CD4-positive, CD25-positive, alpha-beta regulatory T cell (primary cell): ENCODE results near the gene MRPL27. TPM values are rescaled to one million over a fixed set of nuclear protein-coding genes. Genes with fewer than 3 reads are reported as not detected.

ENCODE experiments used
- ATAC-seq, 2 donors: fragments of 150-1000 bp; cut with Tn5 transposase; one replicate each; pipeline ENCODE4 v1.10.0; 2021; ENCODE audit warnings: low read depth in 2 of 2, moderate number of reproducible peaks in 2 of 2, moderate library complexity in 1 of 2
- DNase-seq, 3 donors: peaks; one replicate each; pipeline versions ENCODE4 v3.0.0 to v3.0.0-alpha.2; 2012 to 2022; ENCODE audit warnings: mixed read lengths in 1 of 3
- H3K27ac ChIP-seq: one replicate; pipeline ENCODE4 v1.7.0; 2013; ENCODE audit warnings: mild to moderate bottlenecking, low read length; ENCODE audit not compliant: insufficient read depth, poor library complexity, severe bottlenecking
- H3K27me3 ChIP-seq: one replicate; pipeline ENCODE4 v1.7.0; 2013; ENCODE audit warnings: low read length; ENCODE audit not compliant: control insufficient read depth, insufficient read depth
- H3K36me3 ChIP-seq: one replicate; pipeline ENCODE4 v1.7.0; 2013; ENCODE audit warnings: mild to moderate bottlenecking, low read length, moderate library complexity; ENCODE audit not compliant: control insufficient read depth, insufficient read depth
- H3K4me1 ChIP-seq: 2 replicates; pipeline ENCODE4 v1.7.0; 2013; ENCODE audit warnings: mild to moderate bottlenecking, low read length; ENCODE audit not compliant: insufficient read depth, control insufficient read depth, poor library complexity, severe bottlenecking
- H3K4me3 ChIP-seq: one replicate; pipeline ENCODE4 v1.7.0; 2013; ENCODE audit warnings: low read depth, mild to moderate bottlenecking, low read length, moderate library complexity
- H3K9me3 ChIP-seq, 2 experiments: 1 replicate in 1 of 2; 2 replicates in 1 of 2; pipeline ENCODE4 v1.7.0; 2013; ENCODE audit warnings: low read length in 2 of 2, mild to moderate bottlenecking in 1 of 2, moderate library complexity in 1 of 2; ENCODE audit not compliant: control insufficient read depth in 2 of 2
- H3K27ac Mint-ChIP-seq, 3 donors: one replicate each; pipeline ENCODE4 v1.8.0; 2020 to 2022; ENCODE audit warnings: mild to moderate bottlenecking in 3 of 3, mixed read lengths in 3 of 3, moderate library complexity in 2 of 3
- H3K27me3 Mint-ChIP-seq: one replicate; pipeline ENCODE4 v1.8.0; 2022; ENCODE audit warnings: mild to moderate bottlenecking, mixed read lengths
- H3K36me3 Mint-ChIP-seq: one replicate; pipeline ENCODE4 v1.8.0; 2020; ENCODE audit warnings: mixed read lengths
- H3K4me1 Mint-ChIP-seq, 4 donors: one replicate each; pipeline ENCODE4 v1.8.0; 2020 to 2022; ENCODE audit warnings: mixed read lengths in 4 of 4, mild to moderate bottlenecking in 1 of 4
- H3K4me3 Mint-ChIP-seq, 4 donors: one replicate each; pipeline ENCODE4 v1.8.0; 2020 to 2022; ENCODE audit warnings: mild to moderate bottlenecking in 4 of 4, mixed read lengths in 4 of 4, moderate library complexity in 3 of 4
- H3K9me3 Mint-ChIP-seq, 7 donors: one replicate each; pipeline ENCODE4 v1.8.0; 2020 to 2022; ENCODE audit warnings: mixed read lengths in 7 of 7, mild to moderate bottlenecking in 3 of 7, moderate library complexity in 2 of 7
- polyA plus RNA-seq, 4 donors: library from polyadenylated mRNA; unstranded; fragments of 300-500 nt; fragmentation: Illumina TruSeq; gene quantifications; one replicate each; pipeline ENCODE4 v1.2.3, GENCODE V29; 2021
- total RNA-seq: library from RNA; stranded (reverse); gene quantifications from one replicate; pipeline ENCODE4 v1.2.3, GENCODE V29; 2022

Gene MRPL27
- total and polyA plus RNA-seq, 5 donors from 2014 or later, result 33.5 to 86.7 (median 75.3) TPM

- Mint-ChIP-seq H3K27ac (no peak overlapping the region), H3K9me3 (no peaks in the 10 kb centered on the region), H3K4me3 (no peak overlapping the region), H3K4me1 (no peaks in the 10 kb centered on the region), H3K27me3 (peaks cover 16% of the 10 kb centered on the region), H3K36me3 (no peaks in the 10 kb centered on the region)
- DNase-seq, result no peak
- Histone ChIP-seq H3K36me3 (no peaks in the 10 kb centered on the region), H3K9me3 (no peaks in the 10 kb centered on the region), H3K27ac (no peak overlapping the region), H3K4me3 (no peak overlapping the region), H3K4me1 (no peaks in the 10 kb centered on the region), H3K27me3 (peaks cover 2% of the 10 kb centered on the region)
- ATAC-seq, result no peak
Observed at GRCh38 chr17:50325906-50326305, 47.1 kb downstream of the MRPL27 start.

DNA sequence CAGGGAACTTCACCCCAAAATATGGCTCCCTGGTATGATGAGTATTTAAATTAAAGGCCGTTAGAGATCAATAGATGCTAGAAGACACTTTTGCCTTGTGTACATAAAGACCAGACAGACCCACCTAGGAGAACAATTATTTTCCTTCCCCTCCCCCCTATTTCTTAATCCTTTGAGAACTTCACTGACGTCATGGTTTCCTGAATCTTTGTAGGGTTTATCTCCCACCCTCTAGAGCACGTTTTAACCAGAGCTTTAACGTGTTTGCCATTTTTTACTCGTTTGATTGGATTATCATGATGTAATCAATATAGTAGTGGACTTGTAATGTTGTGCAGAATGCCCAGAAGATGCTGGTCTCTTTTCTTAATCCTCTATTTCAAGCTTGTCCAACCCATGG is 49.9 kb downstream of the MRPL27 start:
- Histone ChIP-seq H3K36me3 (no peaks in the 10 kb centered on the region), H3K27me3 (no peaks in the 10 kb centered on the region), H3K27ac (no peak overlapping the region), H3K4me1 (no peaks in the 10 kb centered on the region), H3K4me3 (no peak overlapping the region), H3K9me3 (no peaks in the 10 kb centered on the region)
- H3K4me3 Mint-ChIP-seq, result no peak overlapping the region
- no peak overlapping the region for H3K27ac Mint-ChIP-seq
- no peaks in the 10 kb centered on the region for H3K9me3 Mint-ChIP-seq
- peaks cover 5% of the 10 kb centered on the region for H3K27me3 Mint-ChIP-seq
- no peak for ATAC-seq
- no peak for DNase-seq
- H3K4me1 Mint-ChIP-seq, result no peaks in the 10 kb centered on the region
- H3K36me3 Mint-ChIP-seq, result no peaks in the 10 kb centered on the region

GRCh38 chr17:50322271-50322670 is 50.7 kb downstream of the MRPL27 start:
- Mint-ChIP-seq H3K4me3 (no peak overlapping the region), H3K4me1 (no peaks in the 10 kb centered on the region), H3K27ac (no peak overlapping the region), H3K27me3 (peaks cover 5% of the 10 kb centered on the region), H3K9me3 (no peaks in the 10 kb centered on the region), H3K36me3 (no peaks in the 10 kb centered on the region)
- ATAC-seq (no peak), DNase-seq (no peak)
- H3K9me3 ChIP-seq, result no peaks in the 10 kb centered on the region
- H3K36me3 ChIP-seq, result no peaks in the 10 kb centered on the region
- H3K4me1 ChIP-seq, result no peaks in the 10 kb centered on the region
- H3K27me3 ChIP-seq, result no peaks in the 10 kb centered on the region
- no peak overlapping the region for H3K4me3 ChIP-seq
- no peak overlapping the region for H3K27ac ChIP-seq

DNA sequence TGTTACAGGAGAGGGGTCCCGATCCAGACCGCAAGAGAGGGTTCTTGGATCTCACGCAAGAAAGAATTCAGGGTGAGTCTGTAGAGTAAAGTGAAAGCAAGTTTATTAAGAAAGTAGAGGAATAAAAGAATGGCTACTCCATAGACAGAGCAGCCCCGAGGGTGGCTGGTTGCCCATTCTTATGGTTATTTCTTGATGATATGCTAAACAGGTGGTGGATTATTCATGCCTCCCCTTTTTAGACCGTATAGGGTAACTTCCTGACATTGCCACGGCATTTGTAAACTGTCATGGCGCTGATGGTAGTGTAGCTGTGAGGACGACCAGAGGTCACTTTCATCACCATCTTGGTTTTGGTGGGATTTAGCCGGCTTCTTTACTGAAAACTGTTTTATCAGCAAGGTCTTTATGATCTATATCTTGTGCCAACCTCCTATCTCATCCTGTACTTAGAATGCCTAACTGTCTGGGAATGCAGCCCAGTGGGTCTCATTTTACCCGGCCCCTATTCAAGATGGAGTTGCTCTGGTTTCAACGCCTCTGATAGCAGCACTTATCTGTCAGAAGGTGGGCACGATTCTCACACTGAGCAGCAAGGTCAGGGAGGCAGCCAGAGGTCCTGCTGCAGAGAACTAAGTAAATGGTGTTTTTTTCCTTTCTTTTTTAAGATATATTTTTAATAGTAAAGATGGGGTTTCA is 53.5 kb downstream of the MRPL27 start:
- H3K9me3 Mint-ChIP-seq, result no peaks in the 10 kb centered on the region
- Histone ChIP-seq H3K4me1 (no peaks in the 10 kb centered on the region), H3K27me3 (no peaks in the 10 kb centered on the region), H3K9me3 (no peaks in the 10 kb centered on the region), H3K36me3 (no peaks in the 10 kb centered on the region), H3K4me3 (no peak overlapping the region), H3K27ac (no peak overlapping the region)
- no peaks in the 10 kb centered on the region for H3K4me1 Mint-ChIP-seq
- H3K4me3 Mint-ChIP-seq, result no peak overlapping the region
- no peak overlapping the region for H3K27ac Mint-ChIP-seq
- ATAC-seq (no peak), DNase-seq (no peak)
- peaks cover 5% of the 10 kb centered on the region for H3K27me3 Mint-ChIP-seq
- no peaks in the 10 kb centered on the region for H3K36me3 Mint-ChIP-seq

DNA sequence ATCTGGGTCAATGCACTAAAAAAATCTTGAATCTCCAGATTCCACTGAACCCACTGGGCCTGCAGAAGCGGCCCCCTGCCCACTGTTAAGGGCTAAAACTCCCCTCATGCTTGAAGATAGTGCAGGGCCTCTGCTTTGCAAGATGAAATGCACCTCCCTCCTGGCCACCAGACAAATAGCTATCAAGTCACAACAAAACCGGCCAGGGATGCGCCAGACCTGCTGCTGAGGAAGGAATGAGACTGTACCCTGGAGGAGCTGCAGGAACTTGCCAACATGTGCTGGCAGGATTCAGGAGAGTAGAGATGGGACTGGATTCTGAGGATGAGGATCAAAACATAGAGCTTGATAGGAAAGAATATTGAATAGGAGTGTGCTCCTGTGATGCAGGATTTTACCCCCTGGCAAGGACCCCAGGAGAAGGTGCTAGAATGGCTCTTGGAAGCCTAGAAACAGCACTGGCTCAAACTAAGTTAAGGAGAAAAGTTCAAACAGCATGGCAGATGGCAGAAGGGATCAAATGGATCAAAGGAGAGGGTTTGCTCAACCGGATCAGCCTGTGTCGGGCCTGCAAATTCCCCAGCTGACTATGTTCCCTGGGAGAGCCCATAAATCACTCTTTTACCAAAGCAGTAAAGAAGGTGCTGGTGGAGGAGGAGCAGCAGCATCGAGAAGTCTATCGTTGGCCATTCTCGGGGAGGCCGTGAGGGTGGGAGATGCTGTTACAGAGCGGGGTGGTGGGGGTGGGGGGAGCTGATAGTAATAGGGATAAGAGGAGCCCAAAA is 54.3 kb downstream of the MRPL27 start:
- Mint-ChIP-seq H3K4me1 (no peaks in the 10 kb centered on the region), H3K27ac (no peak overlapping the region), H3K4me3 (no peak overlapping the region), H3K9me3 (no peaks in the 10 kb centered on the region), H3K27me3 (peaks cover 12% of the 10 kb centered on the region), H3K36me3 (no peaks in the 10 kb centered on the region)
- H3K9me3 ChIP-seq, result no peaks in the 10 kb centered on the region
- no peaks in the 10 kb centered on the region for H3K27me3 ChIP-seq
- H3K36me3 ChIP-seq, result no peaks in the 10 kb centered on the region
- no peak for ATAC-seq
- H3K4me3 ChIP-seq, result no peak overlapping the region
- H3K27ac ChIP-seq, result no peak overlapping the region
- no peak for DNase-seq
- no peaks in the 10 kb centered on the region for H3K4me1 ChIP-seq

Other genes with a start within 250 kb of the MRPL27 start
- 0.96 TPM for gene SAMD14, start 243.0 kb downstream of the MRPL27 start, total RNA-seq
- under 1 TPM in 1 of 4 donors, not detected in 3; 0.09 TPM for gene SAMD14, start 243.0 kb downstream of the MRPL27 start, polyA plus RNA-seq
- gene PPP1R9B, start 222.5 kb downstream of the MRPL27 start, total RNA-seq, result 85.4 TPM
- under 1 TPM; 0.41 to 0.55 (median 0.44) TPM for gene PPP1R9B, start 222.5 kb downstream of the MRPL27 start, polyA plus RNA-seq
- not detected for gene SGCA, start 207.2 kb downstream of the MRPL27 start, total RNA-seq
- not detected for gene SGCA, start 207.2 kb downstream of the MRPL27 start, polyA plus RNA-seq
- gene COL1A1, start 171.6 kb downstream of the MRPL27 start, total RNA-seq, result 26.2 TPM
- not detected for gene COL1A1, start 171.6 kb downstream of the MRPL27 start, polyA plus RNA-seq
- not detected for gene TMEM92, start 98.7 kb downstream of the MRPL27 start, total RNA-seq
- not detected for gene TMEM92, start 98.7 kb downstream of the MRPL27 start, polyA plus RNA-seq
- gene XYLT2, start 27.1 kb downstream of the MRPL27 start, total RNA-seq, result 15.5 TPM
- 10 to 100 TPM in 2 of 4 donors, 1 to 10 TPM in 2; 6.2 to 15.9 (median 11.3) TPM for gene XYLT2, start 27.1 kb downstream of the MRPL27 start, polyA plus RNA-seq
- gene EME1, start within 50 bp of the MRPL27 start, total RNA-seq, result 0.81 TPM
- gene EME1, start within 50 bp of the MRPL27 start, polyA plus RNA-seq, result 1 to 10 TPM in 1 of 4 donors, under 1 TPM in 2, not detected in 1; 0.49 to 1.5 (median 0.59) TPM
- gene LRRC59, start 24.3 kb upstream of the MRPL27 start, total RNA-seq, result 49.9 TPM
- gene LRRC59, start 24.3 kb upstream of the MRPL27 start, polyA plus RNA-seq, result 10 to 100 TPM; 17.2 to 24.0 (median 20.5) TPM
- 22.2 TPM for gene ACSF2, start 53.0 kb upstream of the MRPL27 start, total RNA-seq
- 1 to 10 TPM; 2.7 to 5.5 (median 3.4) TPM for gene ACSF2, start 53.0 kb upstream of the MRPL27 start, polyA plus RNA-seq
- not detected for gene CHAD, start 95.7 kb upstream of the MRPL27 start, total RNA-seq
- gene CHAD, start 95.7 kb upstream of the MRPL27 start, polyA plus RNA-seq, result not detected
- 45.3 TPM for gene RSAD1, start 105.7 kb upstream of the MRPL27 start, total RNA-seq
- gene RSAD1, start 105.7 kb upstream of the MRPL27 start, polyA plus RNA-seq, result 10 to 100 TPM; 43.3 to 53.4 (median 46.1) TPM
- 5.7 TPM for gene MYCBPAP, start 135.3 kb upstream of the MRPL27 start, total RNA-seq
- 1 to 10 TPM in 2 of 4 donors, under 1 TPM in 2; 0.50 to 1.6 (median 0.89) TPM for gene MYCBPAP, start 135.3 kb upstream of the MRPL27 start, polyA plus RNA-seq
- gene EPN3, start 159.6 kb upstream of the MRPL27 start, total RNA-seq, result not detected
- gene EPN3, start 159.6 kb upstream of the MRPL27 start, polyA plus RNA-seq, result not detected
- 26.8 TPM for gene SPATA20, start 174.0 kb upstream of the MRPL27 start, total RNA-seq
- 10 to 100 TPM in 1 of 4 donors, 1 to 10 TPM in 3; 5.8 to 10.3 (median 6.5) TPM for gene SPATA20, start 174.0 kb upstream of the MRPL27 start, polyA plus RNA-seq
- 0.05 TPM for gene CACNA1G, start 187.5 kb upstream of the MRPL27 start, total RNA-seq
- gene CACNA1G, start 187.5 kb upstream of the MRPL27 start, polyA plus RNA-seq, result not detected